ENCODE results near the gene DMBX1.

The DMBX1 gene

DNA sequence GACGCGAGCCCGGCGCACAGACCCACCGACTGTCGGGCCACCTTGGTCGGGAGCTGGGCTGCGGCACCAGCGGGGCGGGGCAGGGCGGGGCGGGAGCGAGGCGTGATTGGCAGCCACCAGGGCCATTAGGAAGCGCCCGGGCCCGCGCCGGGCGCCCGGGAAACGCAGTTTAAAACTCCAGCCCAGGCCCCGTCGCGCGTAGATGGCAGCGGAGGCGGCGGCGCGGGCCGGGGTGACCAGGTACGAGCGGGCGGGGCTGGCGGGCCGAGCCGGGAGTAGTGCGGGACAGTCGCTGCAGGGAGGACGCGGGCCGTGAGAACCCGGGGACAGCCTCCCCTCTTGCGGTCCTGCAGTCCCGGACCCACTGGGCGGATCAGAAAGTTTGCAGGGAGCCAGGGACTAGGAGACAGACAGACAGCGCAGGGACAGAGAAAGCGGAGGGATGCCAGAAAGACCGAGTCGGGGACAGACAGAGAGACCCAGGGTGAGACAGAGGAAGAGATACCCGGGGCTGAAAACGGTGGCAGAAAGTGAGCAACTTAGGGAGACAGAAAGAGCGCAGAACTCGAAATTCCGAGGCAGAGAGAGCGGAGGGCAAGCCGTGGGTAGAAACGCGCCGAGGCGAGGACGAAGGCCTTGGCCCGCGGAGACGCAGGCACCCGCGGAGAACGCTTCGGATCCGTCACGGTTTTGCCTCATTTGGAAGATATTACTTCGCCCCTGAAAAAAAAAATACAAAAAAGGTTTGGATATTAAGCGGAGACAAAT lies at the start of gene DMBX1:
Gene DMBX1 (plus strand): TSS at position 199 of the 768 bp plus-strand sequence. CDS start 17,175 bp downstream, outside the sequence.
- no peak for DNase-seq (ENCODE audit: low spot score)

DNA sequence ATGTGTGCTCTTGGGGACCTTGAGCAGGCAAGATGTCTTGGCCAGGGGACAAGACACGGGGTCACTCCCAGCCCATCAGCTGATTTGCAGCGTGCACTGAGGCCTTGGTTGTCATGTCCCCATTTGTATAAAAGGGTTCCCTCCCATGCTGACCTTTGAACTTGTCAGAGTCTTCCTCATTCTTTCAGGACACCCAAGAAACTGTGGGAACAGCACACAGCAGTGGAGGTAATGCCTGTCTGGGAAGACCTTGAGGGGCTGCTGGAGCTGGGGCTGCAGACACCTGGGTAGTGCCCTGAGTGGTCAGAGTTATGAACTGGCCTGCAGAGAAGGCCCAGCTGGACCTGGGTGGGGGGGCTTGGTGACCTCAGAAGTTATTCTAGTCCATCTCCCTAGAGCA lies 49.2 kb upstream of the DMBX1 start:
- DNase-seq (ENCODE audit: low spot score): no peak

DNA sequence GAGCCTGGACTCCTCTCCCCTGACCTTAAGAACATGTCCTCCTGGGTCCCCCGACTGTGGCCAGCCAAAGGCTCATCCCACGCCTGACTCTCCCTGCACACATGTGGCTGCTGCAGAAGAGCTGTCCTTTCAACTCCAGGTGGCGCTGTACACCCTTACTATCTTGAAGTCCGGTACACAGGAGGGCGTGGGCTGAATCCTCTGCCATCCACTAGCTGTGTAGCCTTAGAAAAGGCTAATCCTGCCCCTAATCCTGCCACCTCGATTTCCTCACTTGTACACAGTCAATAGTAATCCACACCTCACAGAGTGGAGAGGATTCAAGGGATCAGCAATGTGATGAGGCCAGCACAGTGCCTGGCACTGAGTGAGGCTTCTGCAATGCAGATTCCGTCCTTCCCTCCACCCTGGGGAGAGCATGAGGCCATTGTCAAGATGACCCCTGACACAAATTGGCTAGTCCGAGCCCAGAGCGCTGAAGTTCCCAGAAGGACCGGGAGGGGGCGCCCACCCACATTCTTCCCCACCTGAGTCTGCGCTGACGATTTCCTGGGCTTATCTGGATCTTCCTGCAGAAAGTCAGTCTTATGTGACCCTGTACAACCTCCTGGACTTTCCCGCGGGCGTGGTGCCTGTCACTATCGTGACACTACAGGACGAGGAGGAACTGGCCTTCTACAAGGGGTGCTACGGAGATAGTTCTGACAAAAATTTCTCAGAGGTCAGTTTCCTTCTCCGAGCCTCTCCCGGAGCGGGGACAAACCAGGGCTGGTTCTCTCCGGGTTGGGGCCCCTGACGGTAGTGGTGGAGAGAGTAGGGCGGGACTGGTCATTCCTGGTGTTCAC lies 47.1 kb upstream of the DMBX1 start:
- DNase-seq (ENCODE audit: low spot score): no peak

DNA sequence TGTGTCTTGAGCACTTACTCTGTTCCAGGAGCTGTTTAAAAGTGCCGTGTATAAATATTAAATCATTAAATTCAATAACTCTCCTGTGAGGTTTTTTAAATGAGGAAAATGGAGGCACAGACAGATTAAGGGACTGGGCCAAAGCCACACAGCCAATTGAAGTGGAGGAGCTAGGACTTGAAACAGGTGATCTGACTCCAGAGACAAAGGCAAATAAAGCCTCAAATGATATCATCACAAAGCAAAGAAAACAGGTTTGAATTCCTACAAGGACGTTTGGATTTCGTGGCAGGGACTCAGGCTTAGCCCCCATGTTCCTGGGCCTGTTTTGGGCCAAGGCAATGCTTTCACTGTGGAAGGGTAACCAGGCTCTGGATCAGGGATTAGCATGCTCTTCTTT lies 45.2 kb upstream of the DMBX1 start:
- DNase-seq (ENCODE audit: low spot score): no peak

DNA sequence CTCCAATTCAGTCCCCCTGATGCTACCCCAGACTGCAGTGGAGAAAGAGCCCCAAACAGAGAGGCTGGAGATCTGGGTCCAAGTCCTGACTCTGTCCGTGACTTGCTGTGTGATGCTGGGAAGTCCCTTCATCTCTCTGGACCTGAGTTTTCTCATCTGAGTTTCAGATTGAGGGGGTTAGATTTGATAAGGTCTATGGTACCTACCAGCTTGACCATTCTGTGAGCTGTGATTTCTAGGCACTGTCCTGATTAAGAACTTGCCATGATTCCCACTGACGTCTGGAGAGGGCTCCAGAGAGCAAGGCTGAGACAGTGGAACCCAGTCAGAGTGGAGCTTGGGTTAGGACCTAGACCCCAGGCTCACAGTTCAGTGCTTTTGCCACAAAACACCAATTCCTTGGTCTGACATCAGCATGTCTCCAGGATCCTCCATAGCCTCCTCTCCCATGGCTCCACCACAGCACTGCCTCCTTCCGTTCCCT lies 43.8 kb upstream of the DMBX1 start:
- no peak for DNase-seq (ENCODE audit: low spot score)

DNA sequence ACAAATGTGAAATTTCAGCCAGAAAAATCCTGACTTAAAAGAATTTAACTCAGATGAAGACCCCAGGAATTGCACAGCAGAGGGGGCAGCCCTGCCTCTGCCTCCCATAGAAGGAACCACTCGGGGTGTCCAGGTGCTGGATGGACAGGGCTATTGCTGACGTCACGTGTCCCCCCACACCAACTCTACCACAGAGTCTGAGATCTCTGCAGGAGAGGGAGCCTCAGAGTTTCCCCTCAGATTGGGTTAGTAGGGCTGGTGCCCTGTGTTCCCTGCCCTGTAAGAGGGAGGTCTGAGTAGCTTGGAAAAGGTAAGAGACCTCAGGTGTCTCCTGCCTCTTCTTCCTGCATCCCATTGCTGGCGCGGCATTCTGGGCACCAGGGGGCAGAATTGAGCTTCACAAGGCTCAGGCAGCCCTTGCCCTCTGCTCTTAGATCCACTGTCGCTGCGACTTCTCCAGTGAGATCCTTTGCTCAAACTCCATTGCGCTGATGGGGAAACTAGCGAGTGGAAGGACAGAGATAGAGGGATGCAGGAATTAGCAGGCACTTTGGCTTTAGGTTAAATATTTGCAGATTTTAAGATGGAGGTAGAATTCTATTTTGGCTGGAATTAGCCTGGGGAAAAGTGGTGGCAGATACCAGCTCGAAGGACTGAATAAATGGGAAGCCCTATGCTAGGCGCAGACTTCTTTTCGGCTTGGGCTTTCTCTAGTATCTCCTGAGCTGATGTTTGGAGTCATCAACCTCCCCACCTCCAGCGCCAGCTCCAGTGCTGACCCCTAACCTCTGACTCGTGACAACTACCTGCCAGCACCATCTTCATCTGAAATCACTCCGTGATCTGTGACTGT lies 42.8 kb upstream of the DMBX1 start:
- DNase-seq (ENCODE audit: low spot score): peak; percentile 53

DNA sequence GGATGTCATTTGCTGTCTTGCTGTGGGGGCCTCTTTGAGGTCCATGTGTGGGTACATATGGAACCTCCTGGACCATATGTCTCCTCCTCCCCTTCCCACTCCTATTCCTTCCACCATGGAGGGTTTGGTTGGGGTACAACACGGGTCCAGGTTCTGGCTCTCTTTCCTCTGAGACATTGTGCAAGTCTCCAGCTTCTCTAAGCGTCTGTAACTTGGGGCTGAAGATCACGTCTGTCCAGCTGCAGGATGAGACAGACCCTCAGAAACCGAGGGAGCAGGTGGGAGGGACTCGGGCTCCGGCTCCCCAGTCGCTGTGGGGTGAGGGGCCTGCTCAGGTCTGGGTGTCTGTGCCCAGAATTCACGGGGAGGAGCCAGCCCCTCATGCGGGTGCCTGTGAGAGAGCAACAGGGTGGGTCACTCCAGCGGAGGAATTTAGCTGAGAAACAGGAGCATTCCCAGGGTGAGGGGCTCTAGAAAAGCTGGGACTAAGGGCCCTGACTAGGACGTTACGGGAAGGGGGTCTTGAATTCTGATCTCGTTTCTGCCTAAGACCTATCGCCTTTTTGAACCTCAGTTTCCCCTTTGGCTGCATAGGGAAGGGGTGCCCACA lies 42.0 kb upstream of the DMBX1 start:
- DNase-seq (ENCODE audit: low spot score): no peak

DNA sequence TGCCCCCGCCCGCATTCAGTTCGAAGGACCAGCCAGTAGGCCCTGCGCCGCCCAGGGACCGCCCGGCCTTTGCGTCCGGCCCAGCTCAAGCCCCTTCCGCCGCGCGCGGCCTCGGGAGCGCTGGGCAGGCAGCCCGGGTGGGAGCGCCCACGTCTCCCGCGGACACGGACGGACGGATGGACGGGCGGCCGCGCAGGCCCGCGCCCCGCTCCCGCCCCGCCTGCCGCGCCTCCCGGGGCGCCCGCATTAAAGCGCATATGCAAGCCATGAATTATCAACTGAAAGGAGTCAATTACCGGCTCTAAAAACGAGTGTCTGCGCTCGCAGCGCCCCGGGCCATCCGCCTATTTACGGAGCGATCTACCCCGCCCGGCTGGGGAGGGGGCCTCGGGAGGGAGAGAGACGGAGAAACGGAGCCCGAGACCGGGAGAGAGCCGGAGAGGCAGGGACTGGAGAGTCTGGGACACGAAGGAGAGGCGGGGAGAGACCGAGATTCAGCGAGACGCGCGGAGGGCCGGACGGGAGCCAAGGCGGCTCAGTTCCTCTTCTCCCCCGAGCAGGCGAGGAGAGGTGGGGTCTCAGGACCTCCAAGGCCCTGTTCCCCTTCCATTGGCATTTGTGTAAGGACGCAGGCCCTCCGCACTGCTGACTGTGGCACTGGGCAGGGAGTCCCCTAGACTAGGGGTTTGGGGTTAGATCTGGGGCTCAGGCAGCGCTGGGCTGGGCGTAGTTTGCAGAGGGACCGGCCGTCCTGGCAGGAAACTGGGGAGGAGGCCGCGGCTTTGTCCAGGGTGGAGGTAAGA lies 41.3 kb upstream of the DMBX1 start:
- no peak for DNase-seq (ENCODE audit: low spot score)

DNA sequence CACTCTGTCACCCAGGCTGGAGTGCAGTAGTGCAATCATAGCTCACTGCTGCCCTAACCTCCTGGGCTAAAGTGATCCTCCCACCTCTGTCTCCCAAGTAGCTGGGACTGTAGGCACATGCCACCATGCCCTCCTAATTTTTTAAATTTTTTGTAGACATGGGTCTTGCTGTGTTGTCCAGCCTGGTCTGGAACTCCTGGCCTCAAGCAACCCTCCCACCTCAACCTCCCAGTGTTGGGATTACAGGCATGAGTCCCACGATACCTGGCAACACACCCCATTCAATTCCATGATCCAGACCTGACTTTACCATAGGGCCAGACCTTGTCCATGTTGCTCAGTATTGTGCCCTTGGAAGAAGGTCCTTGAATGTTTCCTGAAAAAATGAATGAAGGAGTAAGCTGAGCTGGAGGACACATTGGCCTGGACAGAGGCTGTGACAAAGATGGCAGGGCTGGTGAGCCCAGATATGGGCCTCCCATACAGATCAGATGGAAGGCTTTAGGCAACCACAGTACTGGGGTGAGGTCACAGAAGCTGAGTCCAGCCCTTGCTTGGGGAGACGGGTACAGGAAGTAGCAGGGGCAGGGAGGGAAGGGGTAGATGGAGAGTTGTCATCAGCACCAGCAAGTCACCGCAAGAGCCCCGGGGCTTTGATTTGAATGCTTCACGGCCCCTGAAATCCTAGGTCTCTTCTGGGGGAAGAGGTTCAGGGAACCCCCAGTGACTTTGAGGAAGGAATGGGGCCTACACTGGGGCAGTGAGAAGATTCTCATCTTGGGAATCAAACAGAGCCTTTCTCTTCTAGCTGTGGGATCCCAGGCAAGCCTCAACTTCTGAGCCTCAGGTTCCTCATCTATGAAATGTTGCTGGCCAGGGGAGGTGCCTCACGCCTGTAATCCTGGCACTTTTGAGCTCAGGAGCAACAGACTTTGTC lies 40.1 kb upstream of the DMBX1 start:
- DNase-seq (ENCODE audit: low spot score): no peak

DNA sequence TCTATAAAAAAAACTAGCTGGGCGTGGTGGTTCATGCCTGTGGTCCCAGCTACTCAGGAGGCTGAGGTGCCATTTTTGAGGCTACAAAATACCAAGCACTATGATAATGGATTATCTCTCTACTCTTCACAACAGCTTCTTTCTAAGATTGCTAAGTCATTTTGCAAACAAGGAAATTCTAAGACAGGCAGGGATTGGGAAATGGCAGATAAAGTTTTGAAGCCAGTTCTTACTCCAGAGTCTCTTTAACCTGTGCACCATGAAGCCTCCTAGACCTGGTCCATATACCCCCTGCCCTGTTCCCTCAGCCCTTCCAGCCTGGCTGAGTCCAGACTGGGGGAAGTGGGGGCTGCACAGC lies 39.5 kb upstream of the DMBX1 start:
- no peak for DNase-seq (ENCODE audit: low spot score)

DNA sequence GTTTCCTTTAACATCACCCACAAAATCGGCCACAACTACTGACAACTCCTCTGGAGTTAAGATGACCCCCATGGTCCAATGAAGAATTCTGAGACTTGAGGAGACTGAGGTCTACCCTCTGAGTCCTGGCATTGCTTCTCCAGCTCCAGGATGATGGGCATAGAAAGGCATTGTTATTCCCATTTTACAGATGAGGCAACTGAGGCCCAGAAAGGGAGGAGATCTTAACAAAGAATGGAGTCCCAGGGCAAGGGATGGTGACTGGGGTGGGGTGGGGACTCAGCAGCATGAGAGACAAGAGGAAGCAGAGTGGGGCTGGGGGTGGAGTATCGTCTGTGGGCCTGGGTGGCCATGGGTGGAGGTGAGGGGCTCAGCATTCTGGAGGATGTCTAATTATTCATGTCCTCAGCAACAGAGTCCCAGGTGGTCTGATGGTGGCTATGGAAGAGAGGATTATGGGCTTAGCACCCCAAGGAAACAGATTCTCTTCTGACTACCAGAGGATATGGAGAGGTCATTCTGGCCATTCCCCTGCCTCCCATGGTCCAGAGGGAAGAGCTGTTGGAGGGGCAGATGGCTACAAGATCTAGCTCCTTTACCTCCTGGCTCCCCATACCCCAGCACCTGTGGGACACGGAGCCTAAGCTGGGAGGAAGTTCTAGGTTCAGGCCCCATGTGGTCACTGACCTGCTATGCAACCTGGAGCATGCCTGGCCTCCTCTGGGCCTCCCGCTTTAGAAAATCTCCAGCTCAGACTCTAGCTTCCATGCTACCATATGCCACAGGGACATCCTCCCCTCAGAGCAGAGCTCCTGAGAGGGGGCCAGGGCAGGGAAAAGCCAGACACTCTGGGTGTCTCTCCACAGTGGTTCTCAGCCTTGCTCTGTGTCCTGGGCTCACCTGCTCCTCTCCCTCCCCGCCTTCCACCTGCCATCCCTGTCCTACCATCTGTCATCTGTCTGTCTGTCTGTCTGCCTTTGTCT lies 37.4 kb upstream of the DMBX1 start:
- DNase-seq (ENCODE audit: low spot score): no peak

DNA sequence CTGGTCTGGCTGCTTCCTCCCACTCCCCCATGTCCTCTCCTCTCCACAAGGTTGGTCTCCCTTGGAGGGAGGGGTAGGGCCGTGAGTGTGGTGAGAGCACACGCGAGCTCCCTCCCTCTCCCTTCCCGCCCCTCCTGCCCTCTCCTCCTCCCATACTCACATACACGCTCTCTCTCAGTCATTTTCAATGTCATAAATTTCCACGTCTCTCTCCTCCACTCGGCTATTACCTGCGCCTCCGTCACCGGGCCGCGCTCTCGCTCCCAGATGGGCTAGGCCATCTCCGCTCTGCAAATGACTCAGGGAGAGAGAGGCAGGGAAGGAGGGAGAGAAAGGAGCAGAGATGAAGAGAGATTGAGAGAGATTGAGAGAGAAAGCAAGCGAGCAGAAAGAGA lies 36.7 kb upstream of the DMBX1 start:
- DNase-seq (ENCODE audit: low spot score): no peak

DNA sequence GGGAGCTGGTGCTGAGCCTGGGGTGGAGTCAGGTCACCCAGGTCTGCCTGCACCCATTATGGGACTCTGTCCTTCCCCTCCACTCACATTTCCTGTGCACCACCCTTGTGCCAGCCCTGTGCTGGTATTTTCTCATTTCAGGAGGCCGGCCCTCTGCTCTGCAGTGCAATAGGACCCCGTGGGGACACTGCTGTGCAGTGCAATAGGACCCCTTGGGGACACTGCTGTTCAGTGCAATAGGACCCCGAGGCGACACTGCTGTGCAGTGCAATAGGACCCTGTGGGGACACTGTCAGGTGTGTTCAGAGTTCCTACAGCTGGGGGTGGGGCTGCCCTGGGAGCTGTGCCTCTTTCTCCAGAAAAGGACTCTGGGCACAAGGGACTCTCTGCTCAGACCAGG lies 36.2 kb upstream of the DMBX1 start:
- no peak for DNase-seq (ENCODE audit: low spot score)

DNA sequence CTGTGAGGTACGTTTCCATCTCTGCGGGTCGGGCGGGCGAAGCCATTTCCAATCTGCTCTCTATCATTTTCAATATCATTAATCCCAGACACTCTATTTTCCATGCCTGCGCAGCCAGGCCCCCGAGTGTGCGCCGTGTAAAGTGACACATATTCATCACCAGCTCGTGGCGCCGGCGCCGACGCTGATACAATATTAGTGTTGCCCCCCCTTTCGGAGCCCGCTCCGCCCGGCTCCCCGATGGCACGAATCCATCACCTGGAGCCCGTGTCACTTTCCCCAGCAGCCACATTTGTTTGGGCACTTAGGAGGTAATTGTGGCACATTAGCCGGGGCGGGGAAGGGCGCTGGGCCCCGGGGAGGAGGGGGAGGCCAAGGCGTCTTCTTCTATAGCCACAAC lies 33.7 kb upstream of the DMBX1 start:
- DNase-seq (ENCODE audit: low spot score): no peak

DNA sequence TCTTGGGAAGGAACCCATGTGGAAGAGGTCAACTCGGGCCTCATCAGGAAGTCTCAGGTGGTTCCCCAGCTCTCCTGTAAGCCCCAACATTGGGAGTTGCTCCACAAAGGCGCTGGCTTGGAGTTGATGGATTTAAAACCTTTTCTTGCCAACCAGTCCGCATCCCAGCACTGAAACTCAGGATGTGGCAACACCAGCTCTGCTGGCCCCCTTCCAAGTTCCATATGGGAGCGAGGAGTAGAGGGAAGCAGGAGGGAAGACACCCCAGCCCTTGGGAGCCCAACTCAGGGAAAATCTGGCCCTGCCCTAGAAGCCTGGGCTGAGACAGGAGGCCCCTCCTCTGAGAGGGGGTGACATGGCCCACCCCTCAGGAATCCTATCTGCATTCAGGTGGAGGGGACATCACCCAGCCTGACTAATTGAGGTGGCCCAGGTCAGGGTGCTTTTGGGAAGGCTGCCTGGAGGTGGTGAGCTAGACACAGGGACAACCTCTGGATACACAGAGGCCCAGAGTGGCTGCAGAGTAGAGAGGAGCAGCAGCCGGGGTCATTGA lies 33.1 kb upstream of the DMBX1 start:
- no peak for DNase-seq (ENCODE audit: low spot score)

DNA sequence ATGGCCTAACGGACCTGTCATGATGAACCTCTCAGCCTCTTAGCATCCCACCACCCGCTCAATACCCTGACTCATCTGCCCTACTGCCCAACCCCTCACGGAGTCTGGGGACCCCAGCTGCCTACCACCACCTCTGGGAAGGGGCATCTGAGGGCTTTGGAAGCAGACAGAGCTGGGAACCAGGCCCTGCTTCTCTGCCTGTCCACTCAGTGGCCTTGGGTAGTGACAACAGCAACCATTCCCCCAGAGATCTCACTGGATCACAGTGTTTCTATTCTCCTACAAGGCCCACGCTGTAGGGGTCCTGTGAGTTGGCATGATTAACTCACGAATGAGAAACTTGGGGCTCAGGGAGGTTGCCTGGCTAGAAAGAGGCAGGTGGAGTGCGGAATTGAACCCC lies 32.5 kb upstream of the DMBX1 start:
- no peak for DNase-seq (ENCODE audit: low spot score)

DNA sequence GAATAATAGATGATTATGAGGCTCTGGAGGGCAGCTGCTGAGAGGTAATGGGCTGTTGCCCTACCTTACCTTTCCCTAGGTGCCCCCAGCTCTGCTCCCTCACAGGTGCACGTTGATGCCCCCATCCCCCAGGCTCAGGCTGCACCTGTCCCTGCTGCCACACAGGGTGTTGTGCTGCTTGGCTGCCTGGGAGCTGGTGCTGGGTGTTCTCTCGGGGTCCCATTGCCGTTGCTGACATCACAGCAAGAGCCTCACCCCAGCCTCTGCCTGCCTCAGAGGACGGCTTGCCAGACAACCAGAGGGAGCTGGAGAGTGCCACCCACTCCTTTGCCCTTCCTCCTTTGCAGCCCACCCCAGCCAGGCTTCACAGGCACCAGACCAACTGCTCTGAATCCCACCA lies 31.4 kb upstream of the DMBX1 start:
- DNase-seq (ENCODE audit: low spot score): no peak

DNA sequence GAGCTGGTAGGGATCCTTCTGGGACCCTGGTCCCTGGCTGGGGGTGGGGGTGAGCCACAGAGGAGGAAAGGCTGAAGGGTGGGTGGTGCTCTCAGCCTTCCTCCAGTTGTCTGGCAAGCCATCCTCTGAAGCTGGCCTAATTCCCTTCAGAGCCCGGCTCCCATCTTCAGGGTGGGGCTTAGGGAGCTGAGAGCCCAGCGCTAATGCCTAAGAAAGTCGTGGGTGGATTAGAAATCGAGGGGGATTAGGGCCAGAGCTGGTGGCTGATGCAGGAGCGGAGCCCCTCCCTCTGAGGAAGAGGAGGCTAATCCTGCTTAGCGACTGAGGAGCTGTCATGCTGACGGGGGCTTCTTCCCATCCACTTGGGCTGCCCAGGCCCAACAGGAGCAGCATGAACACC lies 30.8 kb upstream of the DMBX1 start:
- no peak for DNase-seq (ENCODE audit: low spot score)
